ENCODE measurements around the gene MMP24OS. TPM values are rescaled to one million over a fixed set of nuclear protein-coding genes. Genes with fewer than 3 reads are reported as not detected.

Gene MMP24OS
- polyA plus RNA-seq, 3 donors = 9.5 to 43.9 (median 9.6) TPM

DNA sequence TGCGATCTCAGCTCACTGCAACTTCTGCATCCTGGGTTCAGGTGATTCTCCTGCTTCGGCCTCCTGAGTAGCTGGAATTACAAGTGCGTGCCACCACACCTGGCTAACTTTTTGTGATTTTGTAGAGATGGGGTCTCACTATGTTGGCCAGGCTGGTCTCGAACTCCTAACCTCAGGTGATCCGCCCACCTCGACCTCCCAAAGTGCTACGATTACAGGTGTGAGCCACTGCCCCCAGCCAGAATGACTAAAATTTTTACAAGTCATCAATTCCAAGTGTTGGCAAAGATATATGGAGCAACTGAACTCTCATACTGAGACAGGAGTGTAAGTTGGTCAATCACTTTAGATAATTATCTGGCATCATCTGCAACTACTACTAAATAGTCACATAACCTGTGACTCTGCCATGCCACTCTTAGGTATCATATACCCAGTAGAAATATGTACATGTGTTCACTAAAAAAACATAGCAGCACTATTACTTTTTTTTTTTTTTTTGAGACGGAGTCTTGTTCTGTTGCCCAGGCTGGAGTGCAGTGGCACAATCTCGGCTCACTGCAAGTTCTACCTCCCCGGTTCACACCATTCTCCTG is 3.7 kb upstream of the MMP24OS start:
- Histone ChIP-seq H3K27ac (ENCODE audit: low read depth in 1 of 2, low read length in 2 of 2) (no peak overlapping the region), H3K4me3 (replicated peaks in 1 of 3; ENCODE audit: low read depth in 2 of 3, low read length in 3 of 3) (no peak overlapping the region), H3K27me3 (ENCODE audit: control insufficient read depth in 2 of 2, insufficient read depth in 2 of 2, low read length in 2 of 2) (no peaks in the 10 kb centered on the region), H3K79me2 (ENCODE audit: insufficient read depth, low read length) (peaks cover 51% of the 10 kb centered on the region), H2AFZ (ENCODE audit: insufficient read depth, low read depth, low read length, poor library complexity, severe bottlenecking) (no peak overlapping the region), H3K4me1 (ENCODE audit: control insufficient read depth in 1 of 2, insufficient read depth in 2 of 2, low read length in 2 of 2) (peaks cover 26 to 34% of the 10 kb centered on the region in 2 donors), H3K9ac (ENCODE audit: insufficient read depth, low read length, poor library complexity, severe bottlenecking) (no peak overlapping the region), H3K9me3 (replicated peaks in 1 of 2; ENCODE audit: control insufficient read depth in 1 of 2, insufficient read depth in 1 of 2, low read length in 2 of 2) (no peaks in the 10 kb centered on the region), H3K36me3 (replicated peaks in 1 of 2; ENCODE audit: control insufficient read depth in 1 of 2, insufficient read depth in 2 of 2, low read length in 2 of 2) (peaks cover 29 to 38% of the 10 kb centered on the region in 2 donors), H3K4me2 (replicated peaks; ENCODE audit: extremely low read depth, low read length, poor library complexity, severe bottlenecking) (no peak overlapping the region), H4K20me1 (ENCODE audit: insufficient read depth, low read length) (peaks cover 11% of the 10 kb centered on the region)
- intact Hi-C loops (cut with micrococcal nuclease) = no loop called here
- Mint-ChIP-seq H3K4me3 (no peak overlapping the region), H3K27me3 (ENCODE audit: low read depth in 3 of 3) (peaks cover 0 to 2% (median 1%) of the 10 kb centered on the region in 3 donors), H3K36me3 (peaks cover 30 to 40% of the 10 kb centered on the region in 2 donors), H3K4me1 (peaks cover 35% of the 10 kb centered on the region), H3K27ac (peak overlapping the region in 4 of 7 donors; percentile 32 to 73 (median 50)), H3K9me3 (peaks cover 0 to 1% (median 0%) of the 10 kb centered on the region in 7 donors)
- TF ChIP-seq, protein P1, sequence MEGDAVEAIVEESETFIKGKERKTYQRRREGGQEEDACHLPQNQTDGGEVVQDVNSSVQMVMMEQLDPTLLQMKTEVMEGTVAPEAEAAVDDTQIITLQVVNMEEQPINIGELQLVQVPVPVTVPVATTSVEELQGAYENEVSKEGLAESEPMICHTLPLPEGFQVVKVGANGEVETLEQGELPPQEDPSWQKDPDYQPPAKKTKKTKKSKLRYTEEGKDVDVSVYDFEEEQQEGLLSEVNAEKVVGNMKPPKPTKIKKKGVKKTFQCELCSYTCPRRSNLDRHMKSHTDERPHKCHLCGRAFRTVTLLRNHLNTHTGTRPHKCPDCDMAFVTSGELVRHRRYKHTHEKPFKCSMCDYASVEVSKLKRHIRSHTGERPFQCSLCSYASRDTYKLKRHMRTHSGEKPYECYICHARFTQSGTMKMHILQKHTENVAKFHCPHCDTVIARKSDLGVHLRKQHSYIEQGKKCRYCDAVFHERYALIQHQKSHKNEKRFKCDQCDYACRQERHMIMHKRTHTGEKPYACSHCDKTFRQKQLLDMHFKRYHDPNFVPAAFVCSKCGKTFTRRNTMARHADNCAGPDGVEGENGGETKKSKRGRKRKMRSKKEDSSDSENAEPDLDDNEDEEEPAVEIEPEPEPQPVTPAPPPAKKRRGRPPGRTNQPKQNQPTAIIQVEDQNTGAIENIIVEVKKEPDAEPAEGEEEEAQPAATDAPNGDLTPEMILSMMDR (IDR thresholded peaks at IDR 0.05) = no peak
- no peak for DNase-seq
- 100% methylated on average over 2 of the region's 10 CpGs for WGBS (ENCODE audit: insufficient coverage)

DNA sequence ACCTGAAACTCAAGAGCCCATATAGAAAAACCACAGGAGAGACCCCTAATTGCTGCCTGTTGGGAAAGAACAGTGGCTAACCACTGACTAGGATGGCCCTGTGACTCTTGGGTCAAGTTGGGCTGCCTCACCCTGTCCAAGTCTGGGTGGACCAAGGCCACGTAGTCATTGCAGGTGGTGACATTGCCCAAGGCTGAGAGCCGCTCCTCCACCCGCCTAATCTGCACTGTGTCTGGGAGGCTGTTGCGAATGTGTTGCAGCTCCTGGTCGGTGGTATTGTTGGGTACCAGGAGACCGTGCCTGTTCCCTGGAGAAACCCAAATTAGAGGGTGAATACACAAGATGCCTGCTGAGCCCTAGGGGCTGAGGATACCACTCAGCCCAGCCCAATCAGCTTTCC is 2.6 kb upstream of the MMP24OS start:
- Mint-ChIP-seq H3K4me3 (no peak overlapping the region), H3K9me3 (peaks cover 0 to 1% (median 0%) of the 10 kb centered on the region in 7 donors), H3K27me3 (ENCODE audit: low read depth in 3 of 3) (no peaks in the 10 kb centered on the region), H3K27ac (peak overlapping the region in 6 of 7 donors; percentile 35 to 97 (median 65)), H3K4me1 (peaks cover 31% of the 10 kb centered on the region), H3K36me3 (peaks cover 35 to 47% of the 10 kb centered on the region in 2 donors)
- peaks cover 62% of the 10 kb centered on the region for H3K79me2 ChIP-seq (ENCODE audit: insufficient read depth, low read length)
- H3K27ac ChIP-seq (ENCODE audit: low read depth in 1 of 2, low read length in 2 of 2) = peak overlapping the region in 1 of 2 donors; percentile 97
- no peak overlapping the region for H3K4me3 ChIP-seq (replicated peaks in 1 of 3; ENCODE audit: low read depth in 2 of 3, low read length in 3 of 3)
- no peak overlapping the region for H3K4me2 ChIP-seq (replicated peaks; ENCODE audit: extremely low read depth, low read length, poor library complexity, severe bottlenecking)
- H3K9me3 ChIP-seq (replicated peaks in 1 of 2; ENCODE audit: control insufficient read depth in 1 of 2, insufficient read depth in 1 of 2, low read length in 2 of 2) = no peaks in the 10 kb centered on the region
- H3K4me1 ChIP-seq (ENCODE audit: control insufficient read depth in 1 of 2, insufficient read depth in 2 of 2, low read length in 2 of 2) = peaks cover 30 to 41% of the 10 kb centered on the region in 2 donors
- peaks cover 33 to 49% of the 10 kb centered on the region in 2 donors for H3K36me3 ChIP-seq (replicated peaks in 1 of 2; ENCODE audit: control insufficient read depth in 1 of 2, insufficient read depth in 2 of 2, low read length in 2 of 2)
- no peak overlapping the region for H2AFZ ChIP-seq (ENCODE audit: insufficient read depth, low read depth, low read length, poor library complexity, severe bottlenecking)
- H3K27me3 ChIP-seq (ENCODE audit: control insufficient read depth in 2 of 2, insufficient read depth in 2 of 2, low read length in 2 of 2) = no peaks in the 10 kb centered on the region
- TF ChIP-seq, protein P1 (IDR thresholded peaks at IDR 0.05) = no peak
- intact Hi-C loops (cut with micrococcal nuclease) = no loop called here
- H4K20me1 ChIP-seq (ENCODE audit: insufficient read depth, low read length) = peaks cover 22% of the 10 kb centered on the region
- H3K9ac ChIP-seq (ENCODE audit: insufficient read depth, low read length, poor library complexity, severe bottlenecking) = no peak overlapping the region
- no peak for DNase-seq
- 92% methylated on average over 6 of the region's 6 CpGs for WGBS (ENCODE audit: insufficient coverage)
